Measurements from ENCODE around the gene MYO9A.
A peak's percentile ranks its signal among the peaks of the same experiment; 100 is the strongest.

Gene MYO9A

DNA sequence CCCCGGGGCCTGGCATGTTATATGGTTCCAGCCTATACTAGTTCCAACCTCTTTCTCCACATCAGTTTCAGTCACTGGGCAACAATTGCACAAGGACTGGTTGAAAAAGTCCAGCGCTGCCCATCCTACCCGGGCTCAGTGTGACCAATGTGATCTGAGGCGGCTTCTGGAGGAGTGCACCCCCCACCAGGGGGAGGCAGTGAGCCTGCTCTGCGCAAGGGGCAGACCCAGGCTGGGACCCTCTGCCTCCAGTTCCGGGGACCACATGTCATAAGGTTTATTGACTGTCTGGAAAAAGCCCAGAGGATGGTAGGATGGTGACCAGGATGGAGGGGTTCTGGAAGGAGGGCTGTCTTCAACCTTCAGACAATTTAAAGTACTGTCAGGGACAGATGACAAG is 333.2 kb downstream of the MYO9A start:
- no peak for DNase-seq (ENCODE audit: low read depth)
- TF ChIP-seq CTCF (conservative IDR thresholded peaks at IDR 0.05; ENCODE audit: control insufficient read depth, insufficient read depth, low read depth, low read length), result peak; percentile 28
- no peak overlapping the region for H3K4me3 ChIP-seq (ENCODE audit: control insufficient read depth, low read depth, low read length)

DNA sequence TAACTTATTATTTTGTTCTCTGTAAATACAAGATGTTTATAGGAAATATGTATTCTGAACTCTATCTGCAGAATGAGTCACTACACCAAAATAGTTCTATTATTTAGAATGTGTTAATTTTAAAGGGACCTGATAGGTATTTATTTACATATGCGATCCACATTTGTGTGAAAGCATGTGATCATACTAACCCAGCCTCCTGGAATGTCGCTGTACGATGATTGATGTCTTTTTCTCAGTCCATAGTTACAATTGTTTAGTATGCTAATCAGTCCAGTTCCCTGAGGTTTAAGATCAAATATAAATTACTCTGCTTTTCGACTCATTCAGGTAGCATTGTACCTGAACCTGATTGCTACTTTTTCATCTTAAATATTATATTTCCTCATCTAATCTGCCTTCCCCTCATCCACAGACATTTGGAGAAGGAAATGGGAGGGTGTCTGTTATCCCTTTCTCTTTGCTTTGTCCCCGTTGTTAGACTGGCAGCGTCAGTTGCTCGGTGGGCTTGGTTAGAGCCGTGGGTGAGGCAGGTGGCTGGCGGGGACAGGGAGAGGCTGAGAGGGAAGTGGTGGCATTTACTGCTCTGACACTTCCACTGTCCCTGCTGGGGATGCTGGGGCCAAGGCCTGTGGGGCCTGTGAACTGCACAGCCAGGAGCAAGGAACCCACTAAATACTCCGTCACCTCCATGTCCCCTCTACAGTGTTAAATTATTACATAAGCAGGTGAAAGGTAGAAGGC is 335.4 kb downstream of the MYO9A start:
- no peak for DNase-seq (ENCODE audit: low read depth)
- TF ChIP-seq CTCF (conservative IDR thresholded peaks at IDR 0.05; ENCODE audit: control insufficient read depth, insufficient read depth, low read depth, low read length), result no peak
- H3K4me3 ChIP-seq (ENCODE audit: control insufficient read depth, low read depth, low read length), result no peak overlapping the region

- TF ChIP-seq CTCF (conservative IDR thresholded peaks at IDR 0.05; ENCODE audit: control insufficient read depth, insufficient read depth, low read depth, low read length), result no peak
- no peak overlapping the region for H3K4me3 ChIP-seq (ENCODE audit: control insufficient read depth, low read depth, low read length)
- no peak for DNase-seq (ENCODE audit: low read depth)
Measured at GRCh38 chr15:71781965-71782265, 336.0 kb downstream of the MYO9A start.

DNA sequence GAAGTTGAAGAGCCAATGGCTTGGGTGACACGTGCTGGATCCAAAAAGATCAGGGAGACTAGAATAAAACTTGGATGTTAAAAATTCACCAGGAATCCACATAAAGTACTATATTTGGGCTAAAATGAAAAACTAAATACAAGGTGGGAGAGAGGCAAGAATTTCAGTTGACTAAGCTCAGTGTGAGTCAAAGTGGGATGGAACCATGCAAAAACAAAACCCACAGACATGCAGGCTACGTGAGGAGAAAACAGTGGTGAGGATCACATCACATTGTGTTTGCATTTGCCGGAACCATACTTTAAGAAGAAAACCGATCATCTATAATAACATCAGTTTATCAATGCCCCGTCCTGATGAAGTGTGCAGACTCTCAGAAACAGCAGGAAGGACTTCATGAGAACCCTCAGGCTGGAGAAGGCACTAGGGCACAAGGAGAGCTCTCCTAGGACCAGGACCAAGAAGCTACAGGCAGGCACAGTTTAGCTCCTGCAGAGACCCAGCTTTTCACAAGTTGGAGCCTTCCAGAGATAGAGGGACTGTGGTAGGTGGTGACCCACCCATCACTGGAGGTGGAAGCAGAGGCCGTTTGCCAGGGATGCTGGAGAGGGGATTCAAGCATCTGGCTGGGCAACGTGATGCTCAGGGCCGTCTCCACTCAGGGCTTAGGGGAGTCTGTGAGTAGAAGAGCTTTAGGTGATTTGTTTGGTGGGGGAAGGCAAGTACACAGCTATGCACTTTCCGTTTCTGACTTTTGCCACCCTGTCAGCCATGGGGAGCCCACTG is 336.6 kb downstream of the MYO9A start:
- H3K4me3 ChIP-seq (ENCODE audit: control insufficient read depth, low read depth, low read length), result no peak overlapping the region
- peak; percentile 22 for DNase-seq (ENCODE audit: low read depth)
- no peak for TF ChIP-seq CTCF (conservative IDR thresholded peaks at IDR 0.05; ENCODE audit: control insufficient read depth, insufficient read depth, low read depth, low read length)

- peak; percentile 81 for TF ChIP-seq CTCF (conservative IDR thresholded peaks at IDR 0.05; ENCODE audit: control insufficient read depth, insufficient read depth, low read depth, low read length)
- no peak overlapping the region for H3K4me3 ChIP-seq (ENCODE audit: control insufficient read depth, low read depth, low read length)
- DNase-seq (ENCODE audit: low read depth), result peak; percentile 69
Measured at GRCh38 chr15:71780115-71780976, 337.6 kb downstream of the MYO9A start.

- no peak for DNase-seq (ENCODE audit: low read depth)
- TF ChIP-seq CTCF (conservative IDR thresholded peaks at IDR 0.05; ENCODE audit: control insufficient read depth, insufficient read depth, low read depth, low read length), result no peak
- H3K4me3 ChIP-seq (ENCODE audit: control insufficient read depth, low read depth, low read length), result no peak overlapping the region
Measured at GRCh38 chr15:71779073-71779797, 338.7 kb downstream of the MYO9A start.

Measured in fibroblast of mammary gland (primary cell).